PFSK-1 (cell line): ENCODE measurements around the gene MMP20.

Experiments
- POLR2AphosphoS5 ChIP-seq: IDR thresholded peaks from 2 replicates; pipeline ENCODE4 v1.6.1; 2012; ENCODE audit warnings: low read depth, mild to moderate bottlenecking, control low read depth, low read length, moderate library complexity
- REST ChIP-seq, 2 experiments: IDR thresholded peaks; 2 replicates each; pipeline versions ENCODE4 v1.6.1 to v1.8.0; 2011 to 2012; ENCODE audit warnings: low read depth in 2 of 2, low read length in 2 of 2, control low read depth in 1 of 2, inconsistent platforms in 1 of 2, mild to moderate bottlenecking in 1 of 2, moderate library complexity in 1 of 2; ENCODE audit not compliant: insufficient read depth in 1 of 2
- TAF1 ChIP-seq: IDR thresholded peaks from 2 replicates; pipeline ENCODE4 v1.6.1; 2012; ENCODE audit warnings: low read length, control low read depth, borderline replicate concordance; ENCODE audit not compliant: insufficient read depth

GRCh38 chr11:102546427-102546826 is 78.7 kb downstream of the MMP20 start:
- TF ChIP-seq TAF1 (no peak), POLR2AphosphoS5 (no peak), REST (IDR thresholded peaks at IDR 0.05; ENCODE audit: insufficient read depth in 1 of 2, low read depth in 2 of 2, low read length in 2 of 2) (no peak)
